ENCODE data around the gene SETDB2.
A peak's percentile ranks its signal among the peaks of the same experiment; 100 is the strongest.

The SETDB2 gene

GRCh38 chr13:49429121-49429520, 15.0 kb upstream of the SETDB2 start:
- no peak for DNase-seq

- no peak for DNase-seq
Observed at GRCh38 chr13:49435992-49436391, 8.1 kb upstream of the SETDB2 start.

- DNase-seq, result peak; percentile 9
Observed at GRCh38 chr13:49436890-49437289, 7.2 kb upstream of the SETDB2 start.

GRCh38 chr13:49437705-49438104, 6.4 kb upstream of the SETDB2 start:
- no peak for DNase-seq

- no peak for DNase-seq
Observed at GRCh38 chr13:49439609-49440008, 4.5 kb upstream of the SETDB2 start.

GRCh38 chr13:49441312-49441711, 2.8 kb upstream of the SETDB2 start:
- DNase-seq, result no peak

- DNase-seq, result no peak
Observed at GRCh38 chr13:49441846-49442245, 2.2 kb upstream of the SETDB2 start.

GRCh38 chr13:49443357-49443703, 744 bp upstream of the SETDB2 start:
- DNase-seq, result no peak

- DNase-seq, result peak; percentile 76
Observed at GRCh38 chr13:49444524-49445395, 686 bp downstream of the SETDB2 start.

- no peak for DNase-seq
Observed at GRCh38 chr13:49446473-49446872, 2.4 kb downstream of the SETDB2 start.

- DNase-seq, result no peak
Observed at GRCh38 chr13:49448753-49449152, 4.7 kb downstream of the SETDB2 start.

- DNase-seq, result peak; percentile 52
Observed at GRCh38 chr13:49450105-49450819, 6.2 kb downstream of the SETDB2 start.

GRCh38 chr13:49452725-49453457, 8.8 kb downstream of the SETDB2 start:
- no peak for DNase-seq

- DNase-seq, result no peak
Observed at GRCh38 chr13:49453465-49453864, 9.4 kb downstream of the SETDB2 start.

- no peak for DNase-seq
Observed at GRCh38 chr13:49454388-49455006, 10.4 kb downstream of the SETDB2 start.

- DNase-seq, result no peak
Observed at GRCh38 chr13:49455007-49455398, 10.9 kb downstream of the SETDB2 start.

GRCh38 chr13:49456156-49456555, 12.1 kb downstream of the SETDB2 start:
- no peak for DNase-seq

GRCh38 chr13:49457221-49457620, 13.1 kb downstream of the SETDB2 start:
- no peak for DNase-seq

- DNase-seq, result no peak
Observed at GRCh38 chr13:49459580-49459979, 15.5 kb downstream of the SETDB2 start.

- no peak for DNase-seq
Observed at GRCh38 chr13:49464085-49464484, 20.0 kb downstream of the SETDB2 start.

- no peak for DNase-seq
Observed at GRCh38 chr13:49464621-49465325, 20.7 kb downstream of the SETDB2 start.

GRCh38 chr13:49466292-49466838, 22.3 kb downstream of the SETDB2 start:
- DNase-seq, result no peak

Data from GDM1 (cell line).